Prostate gland (tissue), 2 donors: Measurements from ENCODE around the gene CENATAC.

Experiments used
- POLR2AphosphoS5 ChIP-seq: sonication (generic); formaldehyde crosslinking; IDR thresholded peaks from one replicate; pipeline ENCODE4 v1.6.1; 2017; ENCODE audit warnings: antibody characterized with exemption
- TF ChIP-seq, protein P1 (sequence below), 4 experiments: fragments of 200-600 bp in 2 of 4; fragments of 450-650 bp in 2 of 4; sonication (generic) in 2 of 4; IDR thresholded peaks; 1 replicate in 3 of 4; 2 replicates in 1 of 4; pipeline ENCODE4 v1.5.1; 2016 to 2019; ENCODE audit warnings: antibody characterized with exemption in 4 of 4, mild to moderate bottlenecking in 2 of 4, moderate library complexity in 2 of 4

DNA sequence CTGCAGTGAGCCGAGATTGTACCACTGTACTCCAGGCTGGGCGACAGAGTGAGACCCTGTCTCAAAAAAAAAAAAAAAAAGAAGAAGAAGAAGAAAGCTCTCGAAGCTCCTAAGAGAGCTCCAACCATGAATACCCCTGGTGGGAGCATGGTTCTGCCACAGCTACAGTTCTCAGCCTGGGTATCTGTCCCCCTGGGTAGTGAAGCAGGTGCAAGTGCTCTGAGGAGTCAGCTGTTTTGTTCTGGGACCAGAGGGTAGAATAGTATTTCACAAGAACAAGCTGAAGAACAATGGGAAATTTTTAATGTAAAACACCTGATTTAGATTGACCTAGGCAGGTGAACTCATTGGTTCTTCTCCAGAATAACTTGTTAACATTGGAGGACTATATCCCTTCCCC, 63.3 kb downstream of the CENATAC start:
- TF ChIP-seq, protein P1, sequence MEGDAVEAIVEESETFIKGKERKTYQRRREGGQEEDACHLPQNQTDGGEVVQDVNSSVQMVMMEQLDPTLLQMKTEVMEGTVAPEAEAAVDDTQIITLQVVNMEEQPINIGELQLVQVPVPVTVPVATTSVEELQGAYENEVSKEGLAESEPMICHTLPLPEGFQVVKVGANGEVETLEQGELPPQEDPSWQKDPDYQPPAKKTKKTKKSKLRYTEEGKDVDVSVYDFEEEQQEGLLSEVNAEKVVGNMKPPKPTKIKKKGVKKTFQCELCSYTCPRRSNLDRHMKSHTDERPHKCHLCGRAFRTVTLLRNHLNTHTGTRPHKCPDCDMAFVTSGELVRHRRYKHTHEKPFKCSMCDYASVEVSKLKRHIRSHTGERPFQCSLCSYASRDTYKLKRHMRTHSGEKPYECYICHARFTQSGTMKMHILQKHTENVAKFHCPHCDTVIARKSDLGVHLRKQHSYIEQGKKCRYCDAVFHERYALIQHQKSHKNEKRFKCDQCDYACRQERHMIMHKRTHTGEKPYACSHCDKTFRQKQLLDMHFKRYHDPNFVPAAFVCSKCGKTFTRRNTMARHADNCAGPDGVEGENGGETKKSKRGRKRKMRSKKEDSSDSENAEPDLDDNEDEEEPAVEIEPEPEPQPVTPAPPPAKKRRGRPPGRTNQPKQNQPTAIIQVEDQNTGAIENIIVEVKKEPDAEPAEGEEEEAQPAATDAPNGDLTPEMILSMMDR (IDR thresholded peaks at IDR 0.05), result no peak
- no peak for TF ChIP-seq POLR2AphosphoS5
